Measurements from ENCODE around the gene KCNN4. TPM values are rescaled to one million over a fixed set of nuclear protein-coding genes. Genes with fewer than 3 reads are reported as not detected.

KCNN4 gene
- total RNA-seq, 1 experiment from 2014 or later, result not detected

DNA sequence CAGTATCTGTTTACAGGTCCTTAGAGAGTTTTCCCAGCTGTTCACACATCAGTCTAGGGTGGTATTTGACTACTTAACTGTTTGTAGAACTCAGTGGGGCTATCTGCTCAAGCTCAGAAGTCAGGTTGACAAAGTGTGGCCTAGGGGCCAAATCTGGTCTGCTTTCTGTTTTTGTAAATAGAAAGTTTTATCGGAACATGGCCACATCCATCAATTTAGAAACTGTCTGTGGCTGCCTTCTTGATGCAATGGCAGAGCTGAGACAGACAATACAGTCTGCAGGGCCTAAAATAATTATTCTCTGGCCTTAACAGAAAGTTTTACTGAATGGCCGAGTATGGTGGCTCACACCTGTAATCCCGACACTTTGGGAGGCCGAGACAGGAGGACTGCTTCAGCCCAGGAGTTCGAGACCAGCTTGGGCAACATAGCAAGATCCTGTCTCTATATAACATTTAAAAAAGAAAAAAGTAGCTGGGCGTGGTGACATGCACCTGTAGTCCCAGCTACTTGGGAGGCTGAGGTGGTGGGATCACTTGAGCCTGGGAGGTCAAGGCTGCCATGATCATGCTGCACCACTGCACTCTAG is 28.4 kb downstream of the KCNN4 start:
- BruUV-seq (replicated peaks), result no TSS peak
- Histone ChIP-seq H3K9me3 (ENCODE audit: low read depth, low read length, poor library complexity, severe bottlenecking) (no peaks in the 10 kb centered on the region), H3K27ac (ENCODE audit: low read depth, low read length, poor library complexity, severe bottlenecking) (no peak overlapping the region), H3K4me3 (ENCODE audit: low read depth, low read length, poor library complexity, severe bottlenecking) (no peak overlapping the region), H3K4me1 (ENCODE audit: insufficient read depth, low read length, poor library complexity, severe bottlenecking) (peaks cover 11% of the 10 kb centered on the region), H3K36me3 (ENCODE audit: insufficient read depth, low read length, poor library complexity, severe bottlenecking) (peaks cover 43% of the 10 kb centered on the region), H3K27me3 (replicated peaks; ENCODE audit: insufficient read depth, low read depth, low read length, poor library complexity) (no peaks in the 10 kb centered on the region)
- intact Hi-C loops (cut with micrococcal nuclease; ENCODE audit: unreplicated experiment), result no loop called here
- DNase-seq (ENCODE audit: low spot score), result no peak
- no peak for TF ChIP-seq EZH2 (IDR thresholded peaks at IDR 0.05; ENCODE audit: borderline replicate concordance, low read depth, low read length, poor library complexity, severe bottlenecking)
- TF ChIP-seq, protein P1, sequence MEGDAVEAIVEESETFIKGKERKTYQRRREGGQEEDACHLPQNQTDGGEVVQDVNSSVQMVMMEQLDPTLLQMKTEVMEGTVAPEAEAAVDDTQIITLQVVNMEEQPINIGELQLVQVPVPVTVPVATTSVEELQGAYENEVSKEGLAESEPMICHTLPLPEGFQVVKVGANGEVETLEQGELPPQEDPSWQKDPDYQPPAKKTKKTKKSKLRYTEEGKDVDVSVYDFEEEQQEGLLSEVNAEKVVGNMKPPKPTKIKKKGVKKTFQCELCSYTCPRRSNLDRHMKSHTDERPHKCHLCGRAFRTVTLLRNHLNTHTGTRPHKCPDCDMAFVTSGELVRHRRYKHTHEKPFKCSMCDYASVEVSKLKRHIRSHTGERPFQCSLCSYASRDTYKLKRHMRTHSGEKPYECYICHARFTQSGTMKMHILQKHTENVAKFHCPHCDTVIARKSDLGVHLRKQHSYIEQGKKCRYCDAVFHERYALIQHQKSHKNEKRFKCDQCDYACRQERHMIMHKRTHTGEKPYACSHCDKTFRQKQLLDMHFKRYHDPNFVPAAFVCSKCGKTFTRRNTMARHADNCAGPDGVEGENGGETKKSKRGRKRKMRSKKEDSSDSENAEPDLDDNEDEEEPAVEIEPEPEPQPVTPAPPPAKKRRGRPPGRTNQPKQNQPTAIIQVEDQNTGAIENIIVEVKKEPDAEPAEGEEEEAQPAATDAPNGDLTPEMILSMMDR (conservative IDR thresholded peaks at IDR 0.05; ENCODE audit: low read depth, low read length), result no peak
- ChIA-PET CTCF (interaction anchor here (0.6 kb wide), 1 partner anchor 238 kb away, joined by 3 read pairs; no protein-coding TSS in a partner anchor), POLR2A (ENCODE audit: low non-redundant PET) (no interaction called here)

DNA sequence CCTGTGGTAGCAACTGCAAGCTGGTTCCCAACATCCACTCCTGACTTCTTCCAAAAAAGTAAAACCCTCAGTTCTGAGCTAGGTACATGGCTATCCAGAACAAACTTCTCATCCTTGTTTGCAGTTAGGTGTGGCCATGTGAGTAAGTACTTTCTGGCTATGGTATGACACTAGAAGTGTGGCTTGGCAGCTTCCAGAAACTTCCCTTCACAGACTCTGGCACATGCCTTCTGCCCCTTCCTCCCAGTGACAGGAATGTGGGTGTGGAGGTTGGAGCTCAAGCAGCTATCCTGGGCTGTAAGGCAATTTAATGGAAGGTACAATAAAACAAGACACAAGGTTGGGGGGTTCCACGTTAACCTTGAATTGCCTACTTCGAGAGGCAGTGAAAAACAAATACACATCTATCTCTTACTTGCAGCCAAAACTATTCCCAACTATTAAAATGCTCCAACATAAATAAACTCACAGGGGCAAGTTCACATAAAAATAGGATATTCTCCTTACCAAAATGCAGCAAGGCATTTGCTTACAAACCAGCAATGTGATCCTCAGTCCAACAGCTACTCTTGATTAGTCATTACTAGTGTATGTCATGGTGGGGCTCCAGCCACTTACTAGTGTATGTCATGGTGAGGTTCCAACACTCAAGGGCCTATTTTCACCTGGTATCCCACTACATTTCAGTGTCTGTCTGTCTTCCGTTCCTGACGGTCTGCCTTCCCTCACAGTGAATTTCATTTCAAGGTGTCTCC is 29.1 kb downstream of the KCNN4 start:
- Histone ChIP-seq H3K9me3 (ENCODE audit: low read depth, low read length, poor library complexity, severe bottlenecking) (no peaks in the 10 kb centered on the region), H3K36me3 (ENCODE audit: insufficient read depth, low read length, poor library complexity, severe bottlenecking) (peaks cover 50% of the 10 kb centered on the region), H3K27ac (ENCODE audit: low read depth, low read length, poor library complexity, severe bottlenecking) (no peak overlapping the region), H3K27me3 (replicated peaks; ENCODE audit: insufficient read depth, low read depth, low read length, poor library complexity) (no peaks in the 10 kb centered on the region), H3K4me1 (ENCODE audit: insufficient read depth, low read length, poor library complexity, severe bottlenecking) (peaks cover 11% of the 10 kb centered on the region), H3K4me3 (ENCODE audit: low read depth, low read length, poor library complexity, severe bottlenecking) (no peak overlapping the region)
- TF ChIP-seq, protein P1 (conservative IDR thresholded peaks at IDR 0.05; ENCODE audit: low read depth, low read length), result no peak
- TF ChIP-seq EZH2 (IDR thresholded peaks at IDR 0.05; ENCODE audit: borderline replicate concordance, low read depth, low read length, poor library complexity, severe bottlenecking), result no peak
- ChIA-PET CTCF (no interaction called here), POLR2A (ENCODE audit: low non-redundant PET) (no interaction called here)
- intact Hi-C loops (cut with micrococcal nuclease; ENCODE audit: unreplicated experiment), result no loop called here
- no peak for DNase-seq (ENCODE audit: low spot score)
- BruUV-seq (replicated peaks), result no TSS peak

DNA sequence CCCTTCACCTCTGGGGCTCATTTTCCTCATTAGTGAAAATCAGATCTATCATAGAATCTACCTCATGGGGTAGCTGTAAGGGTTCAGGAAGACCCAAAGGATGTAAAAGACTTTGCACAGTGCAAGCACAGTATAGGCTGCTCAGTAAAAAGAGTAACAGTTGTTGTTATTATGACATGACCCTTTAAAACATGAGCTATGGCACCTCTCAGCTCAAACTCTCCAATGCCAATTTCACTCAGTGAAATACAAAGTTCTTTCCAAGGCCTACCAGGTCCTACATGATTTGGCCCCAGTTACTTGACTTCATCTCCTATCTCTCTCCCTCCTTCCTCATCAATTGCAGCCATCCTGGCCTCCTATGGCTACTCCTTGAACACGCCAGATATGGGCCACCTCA is 30.9 kb downstream of the KCNN4 start:
- Histone ChIP-seq H3K36me3 (ENCODE audit: insufficient read depth, low read length, poor library complexity, severe bottlenecking) (peaks cover 62% of the 10 kb centered on the region), H3K27me3 (replicated peaks; ENCODE audit: insufficient read depth, low read depth, low read length, poor library complexity) (no peaks in the 10 kb centered on the region), H3K4me3 (ENCODE audit: low read depth, low read length, poor library complexity, severe bottlenecking) (no peak overlapping the region), H3K9me3 (ENCODE audit: low read depth, low read length, poor library complexity, severe bottlenecking) (no peaks in the 10 kb centered on the region), H3K27ac (ENCODE audit: low read depth, low read length, poor library complexity, severe bottlenecking) (no peak overlapping the region), H3K4me1 (ENCODE audit: insufficient read depth, low read length, poor library complexity, severe bottlenecking) (peaks cover 11% of the 10 kb centered on the region)
- ChIA-PET CTCF (no interaction called here), POLR2A (ENCODE audit: low non-redundant PET) (interaction anchor here (0.6 kb wide), 1 partner anchor 599 kb away, joined by 3 read pairs; no protein-coding TSS in a partner anchor)
- BruUV-seq (replicated peaks), result no TSS peak
- no peak for TF ChIP-seq EZH2 (IDR thresholded peaks at IDR 0.05; ENCODE audit: borderline replicate concordance, low read depth, low read length, poor library complexity, severe bottlenecking)
- no peak for DNase-seq (ENCODE audit: low spot score)
- intact Hi-C loops (cut with micrococcal nuclease; ENCODE audit: unreplicated experiment), result no loop called here

Measured in A673 (cell line).